ENCODE data around the gene PPP1R27. TPM values are rescaled to one million over a fixed set of nuclear protein-coding genes. Genes with fewer than 3 reads are reported as not detected.
A peak's percentile ranks its signal among the peaks of the same experiment; 100 is the strongest.
"Not testable (repeated sequence)": the region's sequence is repeated elsewhere in the genome, so short reads cannot be mapped to it uniquely, and the experiment has no call there.

The PPP1R27 gene
- total RNA-seq, 1 donor from 2014 or later, result not detected

GRCh38 chr17:81840826-81841778 lies 6.3 kb upstream of the PPP1R27 start:
- no peaks in the 10 kb centered on the region for H3K9me3 ChIP-seq (ENCODE audit: insufficient read depth, low read depth, low read length)
- no peak overlapping the region for H2AFZ ChIP-seq (ENCODE audit: low read depth, low read length)
- TF ChIP-seq CTCF (IDR thresholded peaks at IDR 0.05; ENCODE audit: insufficient read depth, low read depth, low read length) (no peak), EZH2 (IDR thresholded peaks at IDR 0.05; ENCODE audit: insufficient read depth, low read length) (no peak)
- H3K4me2 ChIP-seq (ENCODE audit: low read length), result no peak overlapping the region
- H3K9ac ChIP-seq (ENCODE audit: low read length), result no peak overlapping the region
- FAIRE-seq (no peak), DNase-seq (ENCODE audit: low read depth) (no peak)
- H3K79me2 ChIP-seq (ENCODE audit: insufficient read depth, low read length), result no peaks in the 10 kb centered on the region
- H3K4me3 Mint-ChIP-seq (ENCODE audit: unreplicated experiment), result no peak overlapping the region
- peaks cover 23% of the 10 kb centered on the region for H3K36me3 ChIP-seq (ENCODE audit: insufficient read depth, low read length)
- no peak overlapping the region for H3K27ac Mint-ChIP-seq (ENCODE audit: unreplicated experiment)
- H3K4me1 Mint-ChIP-seq (ENCODE audit: low read depth, unreplicated experiment), result no peaks in the 10 kb centered on the region
- no peaks in the 10 kb centered on the region for H3K4me1 ChIP-seq (ENCODE audit: insufficient read depth, low read length)
- H3K27ac ChIP-seq (ENCODE audit: low read depth, low read length), result no peak overlapping the region
- no peaks in the 10 kb centered on the region for H3K27me3 ChIP-seq (ENCODE audit: insufficient read depth, low read length)
- no peaks in the 10 kb centered on the region for H3K9me3 Mint-ChIP-seq (ENCODE audit: unreplicated experiment)
- peaks cover 10% of the 10 kb centered on the region for H3K36me3 Mint-ChIP-seq (ENCODE audit: low read depth, unreplicated experiment)
- no peaks in the 10 kb centered on the region for H3K27me3 Mint-ChIP-seq (ENCODE audit: low read depth, unreplicated experiment)
- H4K20me1 ChIP-seq (ENCODE audit: insufficient read depth, low read length), result peaks cover 48% of the 10 kb centered on the region
- H3K4me3 ChIP-seq (ENCODE audit: insufficient read depth, low read depth, low read length), result no peak overlapping the region

- FAIRE-seq; H3K4me3 ChIP-seq (ENCODE audit: insufficient read depth, low read depth, low read length); H3K9ac ChIP-seq (ENCODE audit: low read length); H3K4me1 Mint-ChIP-seq (ENCODE audit: low read depth, unreplicated experiment); DNase-seq (ENCODE audit: low read depth); H2AFZ ChIP-seq (ENCODE audit: low read depth, low read length); H3K4me2 ChIP-seq (ENCODE audit: low read length); H3K27me3 Mint-ChIP-seq (ENCODE audit: low read depth, unreplicated experiment); H3K79me2 ChIP-seq (ENCODE audit: insufficient read depth, low read length); H3K4me3 Mint-ChIP-seq (ENCODE audit: unreplicated experiment); H3K27me3 ChIP-seq (ENCODE audit: insufficient read depth, low read length); H3K27ac ChIP-seq (ENCODE audit: low read depth, low read length); H3K9me3 Mint-ChIP-seq (ENCODE audit: unreplicated experiment); H3K4me1 ChIP-seq (ENCODE audit: insufficient read depth, low read length); H3K36me3 Mint-ChIP-seq (ENCODE audit: low read depth, unreplicated experiment); H3K9me3 ChIP-seq (ENCODE audit: insufficient read depth, low read depth, low read length): not testable (repeated sequence)
- H3K27ac Mint-ChIP-seq (ENCODE audit: unreplicated experiment), result peak overlapping the region; percentile 72
- Histone ChIP-seq H4K20me1 (ENCODE audit: insufficient read depth, low read length) (peaks cover 40% of the 10 kb centered on the region), H3K36me3 (ENCODE audit: insufficient read depth, low read length) (peaks cover 15% of the 10 kb centered on the region)
These were observed 5.2 kb upstream of the PPP1R27 start for GRCh38 chr17:81840059-81840458.

DNA sequence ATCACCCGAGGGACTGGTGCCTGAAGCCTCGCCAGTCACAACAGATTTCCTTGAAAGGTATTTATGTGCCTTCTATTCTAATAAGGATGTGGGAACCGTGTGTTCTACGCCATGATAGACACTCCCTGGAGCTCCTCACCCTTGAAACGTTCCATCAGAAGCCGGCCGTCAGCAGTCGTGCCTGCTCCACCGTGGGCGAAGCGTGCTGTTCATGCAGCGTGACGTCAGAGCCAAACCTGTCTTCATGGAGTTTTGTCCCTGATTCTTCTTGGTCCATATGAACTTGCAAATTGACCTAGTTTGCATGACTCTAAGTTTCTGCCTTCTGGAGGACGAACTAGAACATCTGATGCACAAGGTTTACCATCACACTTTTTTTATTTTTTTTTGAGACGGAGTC lies 4.5 kb upstream of the PPP1R27 start:
- no peak overlapping the region for H3K27ac Mint-ChIP-seq (ENCODE audit: unreplicated experiment)
- no peak overlapping the region for H3K9ac ChIP-seq (ENCODE audit: low read length)
- no peak overlapping the region for H3K4me3 Mint-ChIP-seq (ENCODE audit: unreplicated experiment)
- H3K4me3 ChIP-seq (ENCODE audit: insufficient read depth, low read depth, low read length), result no peak overlapping the region
- H3K79me2 ChIP-seq (ENCODE audit: insufficient read depth, low read length), result no peaks in the 10 kb centered on the region
- peaks cover 32% of the 10 kb centered on the region for H4K20me1 ChIP-seq (ENCODE audit: insufficient read depth, low read length)
- H2AFZ ChIP-seq (ENCODE audit: low read depth, low read length), result no peak overlapping the region
- H3K27me3 ChIP-seq (ENCODE audit: insufficient read depth, low read length), result no peaks in the 10 kb centered on the region
- no peaks in the 10 kb centered on the region for H3K4me1 Mint-ChIP-seq (ENCODE audit: low read depth, unreplicated experiment)
- DNase-seq (ENCODE audit: low read depth) (no peak), FAIRE-seq (no peak)
- no peaks in the 10 kb centered on the region for H3K9me3 Mint-ChIP-seq (ENCODE audit: unreplicated experiment)
- H3K4me2 ChIP-seq (ENCODE audit: low read length), result no peak overlapping the region
- no peaks in the 10 kb centered on the region for H3K27me3 Mint-ChIP-seq (ENCODE audit: low read depth, unreplicated experiment)
- H3K36me3 Mint-ChIP-seq (ENCODE audit: low read depth, unreplicated experiment), result peaks cover 6% of the 10 kb centered on the region
- no peaks in the 10 kb centered on the region for H3K9me3 ChIP-seq (ENCODE audit: insufficient read depth, low read depth, low read length)
- no peaks in the 10 kb centered on the region for H3K4me1 ChIP-seq (ENCODE audit: insufficient read depth, low read length)
- TF ChIP-seq EZH2 (IDR thresholded peaks at IDR 0.05; ENCODE audit: insufficient read depth, low read length), result no peak
- TF ChIP-seq CTCF (IDR thresholded peaks at IDR 0.05; ENCODE audit: insufficient read depth, low read depth, low read length), result no peak
- H3K36me3 ChIP-seq (ENCODE audit: insufficient read depth, low read length), result peaks cover 9% of the 10 kb centered on the region
- no peak overlapping the region for H3K27ac ChIP-seq (ENCODE audit: low read depth, low read length)
